HCT116 (cell line): ENCODE results near the gene TADA2B. TPM values are rescaled to one million over a fixed set of nuclear protein-coding genes. Genes with fewer than 3 reads are reported as not detected.

Source experiments
- ATAC-seq: fragments of 200-7000 bp; cut with Tn5 transposase; 2 replicates; pipeline ENCODE4 v1.9.1; 2020; ENCODE audit warnings: mild to moderate bottlenecking, moderate library complexity
- BruUV-seq: library from RNA; stranded (reverse); fragments of 400-500 nt; replicated peaks from 2 replicates; lab custom pipeline; 2021; lab: Mats Ljungman, UMichigan
- CTCF ChIA-PET: fragments of 300-600 bp; sonication (Branson Sonifier 250); formaldehyde crosslinking; loops from one replicate; lab custom pipeline; 2021; ENCODE audit warnings: antibody characterized with exemption; lab: Charles Lee
- POLR2A ChIA-PET: fragments of 300-600, 350-600 bp; sonication (Branson Sonifier 250); formaldehyde crosslinking; loops from one replicate; lab custom pipeline; 2021; ENCODE audit warnings: antibody characterized with exemption; lab: Charles Lee
- RAD21 ChIA-PET, 2 experiments: fragments of 300-600 bp; sonication (Branson Sonifier 250); formaldehyde crosslinking; loops; one replicate each; lab custom pipeline; 2023; ENCODE audit warnings: low total read pairs in 2 of 2; ENCODE audit not compliant: uncharacterized antibody in 2 of 2, unreplicated experiment in 2 of 2, low non-redundant PET in 1 of 2; lab: Charles Lee
- DNase-seq: peaks from one replicate; pipeline ENCODE4 v3.0.0-alpha.2; 2010; ENCODE audit warnings: low read depth, low spot score
- H2AFZ ChIP-seq: fragments of 200-600 bp; shearing (Covaris generic), sonication (generic); 2 replicates; pipeline ENCODE4 v1.6.1; 2017; ENCODE audit warnings: low read depth, mixed run types, mixed read lengths, antibody characterized with exemption, low read length; ENCODE audit not compliant: poor library complexity, severe bottlenecking
- H3K27ac ChIP-seq: 2 replicates; pipeline ENCODE4 v1.5.1; 2012; ENCODE audit warnings: low read depth, low read length
- H3K27me3 ChIP-seq: fragments of 200-600 bp; sonication (generic); 2 replicates; pipeline ENCODE4 v1.6.1; 2016; ENCODE audit warnings: mixed run types, low read length, mixed read lengths; ENCODE audit not compliant: insufficient read depth
- H3K36me3 ChIP-seq, 2 experiments: fragments of 200-500 bp in 1 of 2; fragments of 200-600 bp in 1 of 2; sonication (Bioruptor generic) in 1 of 2; sonication (generic) in 1 of 2; 2 replicates each; pipeline versions ENCODE4 v1.5.1 to v1.6.1; 2014 to 2016; ENCODE audit warnings: low read length in 2 of 2, inconsistent platforms in 1 of 2, mixed read lengths in 1 of 2, mixed run types in 1 of 2; ENCODE audit not compliant: insufficient read depth in 2 of 2, control insufficient read depth in 1 of 2
- H3K4me1 ChIP-seq, 2 experiments: fragments of 200-600 bp in 1 of 2; sonication (generic) in 1 of 2; 2 replicates each; pipeline versions ENCODE4 v1.5.1 to v1.6.1; 2012 to 2017; ENCODE audit warnings: low read length in 2 of 2, inconsistent platforms in 1 of 2, mild to moderate bottlenecking in 1 of 2, mixed read lengths in 1 of 2, mixed run types in 1 of 2, moderate library complexity in 1 of 2; ENCODE audit not compliant: insufficient read depth in 2 of 2, control insufficient read depth in 1 of 2
- H3K4me2 ChIP-seq: fragments of 200-600 bp; sonication (generic); 2 replicates; pipeline ENCODE4 v1.6.1; 2017; ENCODE audit warnings: mixed run types, low read length, mixed read lengths
- H3K4me3 ChIP-seq, 2 experiments: fragments of 200-600 bp in 1 of 2; sonication (generic) in 1 of 2; replicated peaks in 1 of 2; 2 replicates each; pipeline ENCODE4 v1.5.1; 2011 to 2016; ENCODE audit warnings: low read length in 2 of 2, control low read depth in 1 of 2, low read depth in 1 of 2, mild to moderate bottlenecking in 1 of 2, mixed read lengths in 1 of 2, mixed run types in 1 of 2
- H3K79me2 ChIP-seq: fragments of 200-600 bp; sonication (generic); 2 replicates; pipeline ENCODE4 v1.6.1; 2017; ENCODE audit warnings: mild to moderate bottlenecking, mixed run types, low read length, moderate library complexity, mixed read lengths; ENCODE audit not compliant: insufficient read depth
- H3K9ac ChIP-seq: fragments of 200-600 bp; sonication (generic); 2 replicates; pipeline ENCODE4 v1.6.1; 2016; ENCODE audit warnings: low read length, mixed read lengths
- H3K9me2 ChIP-seq: fragments of 200-600 bp; sonication (generic), shearing (Covaris generic); 2 replicates; pipeline ENCODE4 v1.6.1; 2017; ENCODE audit warnings: mixed run types, mild to moderate bottlenecking, moderate library complexity; ENCODE audit not compliant: insufficient read depth
- H3K9me3 ChIP-seq, 2 experiments: fragments of 200-500 bp in 1 of 2; fragments of 200-600 bp in 1 of 2; sonication (Bioruptor generic) in 1 of 2; sonication (generic) in 1 of 2; 2 replicates each; pipeline ENCODE4 v1.6.1; 2014 to 2017; ENCODE audit warnings: low read length in 2 of 2, mixed read lengths in 2 of 2, inconsistent platforms in 1 of 2, low read depth in 1 of 2, mild to moderate bottlenecking in 1 of 2, mixed run types in 1 of 2, moderate library complexity in 1 of 2; ENCODE audit not compliant: control insufficient read depth in 1 of 2, insufficient read depth in 1 of 2
- H4K20me1 ChIP-seq: fragments of 200-600 bp; sonication (generic), shearing (Covaris generic); 2 replicates; pipeline ENCODE4 v1.6.1; 2017; ENCODE audit warnings: mixed run types, mild to moderate bottlenecking, moderate library complexity; ENCODE audit not compliant: insufficient read depth
- EZH2 ChIP-seq: fragments of 200-600 bp; sonication (generic); IDR thresholded peaks from 2 replicates; pipeline ENCODE4 v1.6.1; 2017; ENCODE audit warnings: antibody characterized with exemption, mixed run types
- EZH2phosphoT487 ChIP-seq: fragments of 200-600 bp; IDR thresholded peaks from 2 replicates; pipeline ENCODE4 v1.6.1; 2018; ENCODE audit warnings: antibody characterized with exemption, borderline replicate concordance
- POLR2A ChIP-seq: IDR thresholded peaks from 2 replicates; pipeline ENCODE4 v1.7.0; 2011; ENCODE audit warnings: borderline replicate concordance; ENCODE audit not compliant: insufficient read depth, insufficient read length; ENCODE audit errors: extremely low read depth
- intact Hi-C: fragments of 100-400 bp; cut with micrococcal nuclease; formaldehyde crosslinking; loops from 2 replicates; pipeline ENCODE4 v1.10.0; 2022
- total RNA-seq: library from RNA; stranded (reverse); gene quantifications from one replicate; pipeline ENCODE4 v1.2.1, GENCODE V29; 2021; ENCODE audit not compliant: unreplicated experiment

TADA2B gene
- total RNA-seq, 1 experiment from 2014 or later: 13.4 TPM

GRCh38 chr4:7104366-7105031, 61.3 kb downstream of the TADA2B start:
- Histone ChIP-seq H4K20me1 (no peaks in the 10 kb centered on the region), H3K9me3 (no peaks in the 10 kb centered on the region), H3K9me2 (no peaks in the 10 kb centered on the region), H3K4me3 (no peak overlapping the region), H3K27ac (no peak overlapping the region), H3K9ac (no peak overlapping the region), H3K4me2 (no peak overlapping the region), H3K79me2 (no peaks in the 10 kb centered on the region), H3K27me3 (no peaks in the 10 kb centered on the region), H3K36me3 (no peaks in the 10 kb centered on the region), H2AFZ (no peak overlapping the region), H3K4me1 (peaks cover 17 to 20% of the 10 kb centered on the region in 2 experiments)
- CTCF ChIA-PET: no interaction called here
- RAD21 ChIA-PET: no interaction called here
- no TSS peak for BruUV-seq
- POLR2A ChIA-PET: no interaction called here
- no peak for ATAC-seq
- intact Hi-C loops: no loop called here
- TF ChIP-seq POLR2A: no peak
- no peak for TF ChIP-seq EZH2
- no peak for DNase-seq

- intact Hi-C loops: no loop called here
- ATAC-seq: no peak
- Histone ChIP-seq H3K27ac (no peak overlapping the region), H2AFZ (no peak overlapping the region), H3K79me2 (no peaks in the 10 kb centered on the region), H3K9me2 (no peaks in the 10 kb centered on the region), H3K9me3 (no peaks in the 10 kb centered on the region), H4K20me1 (no peaks in the 10 kb centered on the region), H3K4me3 (no peak overlapping the region), H3K4me1 (peaks cover 17 to 20% of the 10 kb centered on the region in 2 experiments), H3K9ac (no peak overlapping the region), H3K36me3 (no peaks in the 10 kb centered on the region), H3K4me2 (no peak overlapping the region), H3K27me3 (no peaks in the 10 kb centered on the region)
- ChIA-PET POLR2A (no interaction called here), CTCF (no interaction called here), RAD21 (no interaction called here)
- TF ChIP-seq EZH2phosphoT487: no peak
- no TSS peak for BruUV-seq
- no peak for DNase-seq
Measured at GRCh38 chr4:7105276-7105675, 62.1 kb downstream of the TADA2B start.
